ENCODE data around the gene GRIN1.

The GRIN1 gene

DNA sequence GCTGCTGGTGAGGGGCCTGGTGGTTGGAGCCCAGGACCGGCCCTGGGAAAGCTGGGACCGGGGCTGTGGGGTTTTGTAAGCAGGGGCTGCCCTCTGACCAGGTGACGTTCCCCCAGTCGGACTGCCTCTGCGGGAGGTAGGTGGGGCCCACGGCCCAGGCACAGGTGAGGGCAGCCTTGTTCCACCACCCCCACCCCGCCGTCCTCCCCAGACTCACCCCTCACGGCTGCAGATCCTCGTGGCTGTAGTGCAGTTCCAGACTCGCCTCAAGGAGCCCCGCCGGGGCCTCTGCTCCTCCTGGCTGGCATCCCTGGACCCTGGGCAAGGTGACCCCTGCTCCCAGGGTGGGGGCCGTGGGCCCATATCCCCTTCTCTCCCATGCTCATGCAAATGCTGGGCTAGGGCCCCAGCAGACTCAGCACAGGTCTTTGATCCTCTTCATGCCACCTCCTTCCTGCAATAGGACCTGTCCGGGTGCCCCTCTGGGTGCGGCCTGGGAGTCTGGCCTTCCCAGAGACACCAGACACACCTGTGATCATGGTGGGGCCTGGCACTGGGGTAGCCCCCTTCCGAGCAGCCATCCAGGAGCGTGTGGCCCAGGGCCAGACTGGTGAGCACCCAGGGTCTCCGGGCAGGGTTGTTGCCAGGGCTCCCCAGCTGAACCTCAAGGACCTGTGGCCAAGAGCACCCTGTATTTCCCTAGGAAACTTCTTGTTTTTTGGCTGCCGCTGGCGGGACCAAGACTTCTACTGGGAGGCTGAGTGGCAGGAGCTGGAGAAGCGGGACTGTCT lies 76.4 kb downstream of the GRIN1 start:
- TF ChIP-seq, protein P1, sequence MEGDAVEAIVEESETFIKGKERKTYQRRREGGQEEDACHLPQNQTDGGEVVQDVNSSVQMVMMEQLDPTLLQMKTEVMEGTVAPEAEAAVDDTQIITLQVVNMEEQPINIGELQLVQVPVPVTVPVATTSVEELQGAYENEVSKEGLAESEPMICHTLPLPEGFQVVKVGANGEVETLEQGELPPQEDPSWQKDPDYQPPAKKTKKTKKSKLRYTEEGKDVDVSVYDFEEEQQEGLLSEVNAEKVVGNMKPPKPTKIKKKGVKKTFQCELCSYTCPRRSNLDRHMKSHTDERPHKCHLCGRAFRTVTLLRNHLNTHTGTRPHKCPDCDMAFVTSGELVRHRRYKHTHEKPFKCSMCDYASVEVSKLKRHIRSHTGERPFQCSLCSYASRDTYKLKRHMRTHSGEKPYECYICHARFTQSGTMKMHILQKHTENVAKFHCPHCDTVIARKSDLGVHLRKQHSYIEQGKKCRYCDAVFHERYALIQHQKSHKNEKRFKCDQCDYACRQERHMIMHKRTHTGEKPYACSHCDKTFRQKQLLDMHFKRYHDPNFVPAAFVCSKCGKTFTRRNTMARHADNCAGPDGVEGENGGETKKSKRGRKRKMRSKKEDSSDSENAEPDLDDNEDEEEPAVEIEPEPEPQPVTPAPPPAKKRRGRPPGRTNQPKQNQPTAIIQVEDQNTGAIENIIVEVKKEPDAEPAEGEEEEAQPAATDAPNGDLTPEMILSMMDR (conservative IDR thresholded peaks at IDR 0.05; ENCODE audit: control insufficient read depth, insufficient read depth, low read depth, low read length): no peak
- no peak overlapping the region for H3K4me3 ChIP-seq (ENCODE audit: control insufficient read depth, low read depth, low read length)
- no peak for DNase-seq (ENCODE audit: low read depth)

GRCh38 chr9:137216188-137216965 lies 77.4 kb downstream of the GRIN1 start:
- H3K4me3 ChIP-seq (ENCODE audit: control insufficient read depth, low read depth, low read length): no peak overlapping the region
- TF ChIP-seq, protein P1 (conservative IDR thresholded peaks at IDR 0.05; ENCODE audit: control insufficient read depth, insufficient read depth, low read depth, low read length): no peak
- no peak for DNase-seq (ENCODE audit: low read depth)

GRCh38 chr9:137217276-137218211 lies 78.6 kb downstream of the GRIN1 start:
- TF ChIP-seq, protein P1 (conservative IDR thresholded peaks at IDR 0.05; ENCODE audit: control insufficient read depth, insufficient read depth, low read depth, low read length): no peak
- peak overlapping the region; percentile 7 for H3K4me3 ChIP-seq (ENCODE audit: control insufficient read depth, low read depth, low read length)
- peak; percentile 34 for DNase-seq (ENCODE audit: low read depth)

- no peak overlapping the region for H3K4me3 ChIP-seq (ENCODE audit: control insufficient read depth, low read depth, low read length)
- no peak for DNase-seq (ENCODE audit: low read depth)
- TF ChIP-seq, protein P1 (conservative IDR thresholded peaks at IDR 0.05; ENCODE audit: control insufficient read depth, insufficient read depth, low read depth, low read length): no peak
Measured at GRCh38 chr9:137218212-137218753, 79.3 kb downstream of the GRIN1 start.

Data from fibroblast of mammary gland (primary cell).